Calu3 (cell line): ENCODE data around the gene ATXN7L1. TPM values are rescaled to one million over a fixed set of nuclear protein-coding genes. Genes with fewer than 3 reads are reported as not detected.

Experiments used
- BruUV-seq: library from RNA; stranded (reverse); fragments of 400-500 nt; replicated peaks from 2 replicates; lab custom pipeline; 2021; lab: Mats Ljungman, UMichigan
- CTCF ChIA-PET: fragments of 300-600 bp; sonication (Branson Sonifier 250); formaldehyde crosslinking; loops from one replicate; lab custom pipeline; 2022; ENCODE audit warnings: antibody characterized with exemption; lab: Charles Lee
- DNase-seq: peaks from one replicate; pipeline ENCODE4 v3.0.0; 2022
- H3K27ac Mint-ChIP-seq: one replicate; pipeline ENCODE4 v1.8.0; 2022; ENCODE audit warnings: mixed read lengths; ENCODE audit not compliant: unreplicated experiment
- H3K27me3 Mint-ChIP-seq: one replicate; pipeline ENCODE4 v1.8.0; 2022; ENCODE audit warnings: mixed read lengths; ENCODE audit not compliant: unreplicated experiment
- H3K36me3 Mint-ChIP-seq: one replicate; pipeline ENCODE4 v1.8.0; 2022; ENCODE audit warnings: mild to moderate bottlenecking, moderate library complexity, mixed read lengths; ENCODE audit not compliant: insufficient read depth, unreplicated experiment
- H3K4me1 Mint-ChIP-seq: one replicate; pipeline ENCODE4 v1.8.0; 2022; ENCODE audit warnings: mild to moderate bottlenecking, low read depth, mixed read lengths; ENCODE audit not compliant: unreplicated experiment
- H3K4me3 Mint-ChIP-seq: one replicate; pipeline ENCODE4 v1.8.0; 2022; ENCODE audit warnings: mild to moderate bottlenecking, low read depth, moderate library complexity, mixed read lengths; ENCODE audit not compliant: unreplicated experiment
- H3K9me3 Mint-ChIP-seq: one replicate; pipeline ENCODE4 v1.8.0; 2022; ENCODE audit warnings: low read depth, mixed read lengths; ENCODE audit not compliant: unreplicated experiment
- CTCF ChIP-seq: fragments of 200-600 bp; IDR thresholded peaks from one replicate; pipeline ENCODE4 v1.8.0; 2022; ENCODE audit warnings: antibody characterized with exemption; ENCODE audit not compliant: unreplicated experiment
- intact Hi-C: fragments of 100-400 bp; cut with micrococcal nuclease; formaldehyde crosslinking; loops from one replicate; pipeline ENCODE4 v1.10.0; 2022; ENCODE audit not compliant: unreplicated experiment
- total RNA-seq: library from RNA; stranded (reverse); gene quantifications from 2 replicates; pipeline ENCODE4 v1.2.3, GENCODE V29; 2022

Gene ATXN7L1
- total RNA-seq, 1 experiment from 2014 or later: 12.0 TPM

DNA sequence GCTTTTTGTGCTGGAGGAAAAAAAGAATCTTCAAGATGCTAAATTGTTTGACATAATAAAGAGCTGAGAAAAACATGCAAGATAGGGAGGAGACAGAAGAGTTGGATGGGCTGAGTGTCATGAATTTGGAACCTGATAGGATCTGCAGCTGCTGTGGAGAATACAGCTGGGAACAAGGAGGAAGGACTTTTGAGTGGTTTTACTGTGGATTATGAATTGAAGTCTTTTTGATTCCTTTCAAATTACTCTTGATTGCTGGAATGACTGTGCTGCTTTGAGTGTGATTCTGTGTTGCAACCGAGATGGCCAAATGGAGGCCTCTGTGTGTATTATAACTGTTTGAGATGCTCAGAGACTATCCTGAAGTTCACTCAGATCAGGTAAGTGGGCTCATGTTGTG lies 299.1 kb downstream of the ATXN7L1 start:
- no peaks in the 10 kb centered on the region for H3K4me1 Mint-ChIP-seq
- no TSS peak for BruUV-seq
- no peak overlapping the region for H3K4me3 Mint-ChIP-seq
- no peaks in the 10 kb centered on the region for H3K27me3 Mint-ChIP-seq
- no peak overlapping the region for H3K27ac Mint-ChIP-seq
- TF ChIP-seq CTCF: no peak
- intact Hi-C loops: no loop called here
- H3K9me3 Mint-ChIP-seq: no peaks in the 10 kb centered on the region
- H3K36me3 Mint-ChIP-seq: peaks cover 6% of the 10 kb centered on the region
- no peak for DNase-seq
- CTCF ChIA-PET: no interaction called here

- CTCF ChIA-PET: interaction anchor here (0.6 kb wide), 1 partner anchor 16 kb away, joined by 3 read pairs; no protein-coding TSS in a partner anchor
- intact Hi-C loops: no loop called here
Measured at GRCh38 chr7:105571891-105572290, 304.5 kb downstream of the ATXN7L1 start.

DNA sequence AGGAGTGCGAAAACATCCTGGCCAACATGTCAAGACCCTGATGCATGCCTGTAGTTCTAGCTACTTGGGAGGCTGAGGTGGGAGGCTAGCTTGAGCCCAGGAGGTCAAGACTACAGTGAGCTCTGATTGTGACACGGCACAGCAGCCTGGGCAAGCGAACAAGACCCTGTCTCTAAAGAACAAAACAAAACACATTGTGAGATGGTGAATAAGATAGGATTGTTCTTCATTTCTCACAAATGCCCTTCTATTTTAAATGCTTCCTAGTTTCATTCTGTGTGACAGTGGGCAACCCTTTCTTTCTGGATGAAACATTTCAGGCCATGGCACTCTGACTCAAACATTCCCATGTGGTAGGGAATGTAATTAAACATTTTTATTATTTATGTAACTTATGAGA lies 308.6 kb downstream of the ATXN7L1 start:
- CTCF ChIA-PET: interaction anchor here (0.6 kb wide), 1 partner anchor 630 kb away, joined by 3 read pairs; no protein-coding TSS in a partner anchor
- no peak overlapping the region for H3K27ac Mint-ChIP-seq
- TF ChIP-seq CTCF: no peak
- DNase-seq: no peak
- no peaks in the 10 kb centered on the region for H3K27me3 Mint-ChIP-seq
- no peaks in the 10 kb centered on the region for H3K9me3 Mint-ChIP-seq
- peaks cover 5% of the 10 kb centered on the region for H3K36me3 Mint-ChIP-seq
- no TSS peak for BruUV-seq
- H3K4me3 Mint-ChIP-seq: no peak overlapping the region
- H3K4me1 Mint-ChIP-seq: no peaks in the 10 kb centered on the region
- intact Hi-C loops: no loop called here

More at GRCh38 chr7:105571891-105572290, 304.5 kb downstream of the ATXN7L1 start:
- H3K9me3 Mint-ChIP-seq: no peaks in the 10 kb centered on the region
- H3K4me3 Mint-ChIP-seq: no peak overlapping the region
- no peaks in the 10 kb centered on the region for H3K27me3 Mint-ChIP-seq
- no peak for DNase-seq
- BruUV-seq: TSS peak; percentile 22
- peaks cover 5% of the 10 kb centered on the region for H3K36me3 Mint-ChIP-seq
- TF ChIP-seq CTCF: no peak
- no peaks in the 10 kb centered on the region for H3K4me1 Mint-ChIP-seq
- H3K27ac Mint-ChIP-seq: no peak overlapping the region

- Mint-ChIP-seq H3K27ac (no peak overlapping the region), H3K4me3 (no peak overlapping the region), H3K36me3 (peaks cover 5% of the 10 kb centered on the region), H3K4me1 (no peaks in the 10 kb centered on the region), H3K27me3 (no peaks in the 10 kb centered on the region), H3K9me3 (no peaks in the 10 kb centered on the region)
- TF ChIP-seq CTCF: no peak
- intact Hi-C loops: no loop called here
- BruUV-seq: no TSS peak
- CTCF ChIA-PET: interaction anchor here (0.6 kb wide), 1 partner anchor 629 kb away, joined by 3 read pairs; no protein-coding TSS in a partner anchor
- no peak for DNase-seq
Measured at GRCh38 chr7:105567024-105567423, 309.4 kb downstream of the ATXN7L1 start.
